Activated T-helper 1 cell treated with Interleukin-2 at 50 U/mL for 16 hours (primary cell): ENCODE results near the gene PXT1.

ENCODE experiments used
- DNase-seq: peaks from one replicate; pipeline ENCODE4 v3.0.0-alpha.2; 2020; ENCODE audit warnings: low read depth

The PXT1 gene

GRCh38 chr6:36346486-36347273 lies 96.0 kb downstream of the PXT1 start:
- no peak for DNase-seq

- DNase-seq = no peak
Measured at GRCh38 chr6:36345681-36346466, 96.8 kb downstream of the PXT1 start.

- DNase-seq = no peak
Measured at GRCh38 chr6:36343109-36343680, 99.5 kb downstream of the PXT1 start.

- DNase-seq = peak; percentile 44
Measured at GRCh38 chr6:36340618-36341454, 101.8 kb downstream of the PXT1 start.
